HG03066 (cell line): ENCODE measurements around the gene OGN.
"Not testable (repeated sequence)": the region's sequence is repeated elsewhere in the genome, so short reads cannot be mapped to it uniquely, and the experiment has no call there.

Experiments used
- ATAC-seq: cut with Tn5 transposase; IDR thresholded peaks from one replicate; pipeline ENCODE4 v1.9.1; 2021; ENCODE audit warnings: low read depth; ENCODE audit not compliant: unreplicated experiment

Gene OGN, protein sequence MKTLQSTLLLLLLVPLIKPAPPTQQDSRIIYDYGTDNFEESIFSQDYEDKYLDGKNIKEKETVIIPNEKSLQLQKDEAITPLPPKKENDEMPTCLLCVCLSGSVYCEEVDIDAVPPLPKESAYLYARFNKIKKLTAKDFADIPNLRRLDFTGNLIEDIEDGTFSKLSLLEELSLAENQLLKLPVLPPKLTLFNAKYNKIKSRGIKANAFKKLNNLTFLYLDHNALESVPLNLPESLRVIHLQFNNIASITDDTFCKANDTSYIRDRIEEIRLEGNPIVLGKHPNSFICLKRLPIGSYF

DNA sequence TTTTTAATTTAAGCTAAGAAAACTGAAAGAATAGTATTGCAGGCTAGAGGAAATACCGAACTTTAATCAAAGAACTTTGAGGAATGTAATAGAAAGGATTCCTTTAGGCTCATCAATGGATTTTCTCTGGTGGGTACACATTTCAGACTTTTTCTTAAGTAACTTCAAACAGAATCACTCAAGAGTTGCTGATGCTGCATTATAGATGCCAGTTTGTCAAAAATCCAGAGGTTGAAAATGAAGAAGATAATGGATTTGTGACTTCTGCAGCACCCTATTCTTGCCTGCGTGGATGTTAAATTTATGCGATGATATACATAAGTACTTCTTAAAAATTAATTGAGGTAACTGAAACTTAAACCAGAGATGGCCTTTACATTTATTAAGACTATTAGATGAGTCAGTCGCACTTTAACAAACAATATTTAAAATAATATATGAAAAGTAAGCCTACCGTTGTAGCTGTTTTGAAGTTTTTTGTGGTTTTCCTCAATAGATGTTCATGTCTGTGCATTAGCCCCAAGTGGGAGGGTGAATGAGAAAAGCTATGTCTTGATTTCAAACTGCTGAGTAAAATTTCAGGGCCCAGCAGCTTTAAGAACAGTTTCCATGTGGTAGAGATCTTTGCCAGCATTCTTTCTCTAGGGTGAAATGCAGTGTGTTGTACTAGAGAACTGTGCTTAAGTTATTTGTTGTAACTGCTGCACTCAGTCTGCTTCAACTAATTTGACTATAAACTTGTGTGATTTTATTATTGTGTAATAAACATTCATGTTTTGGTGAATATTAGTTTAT lies at the start of gene OGN:
OGN (minus strand) TSS at position 537 of the 795 bp plus-strand sequence. CDS start 1,171 bp downstream, outside the sequence.
- no peak for ATAC-seq

DNA sequence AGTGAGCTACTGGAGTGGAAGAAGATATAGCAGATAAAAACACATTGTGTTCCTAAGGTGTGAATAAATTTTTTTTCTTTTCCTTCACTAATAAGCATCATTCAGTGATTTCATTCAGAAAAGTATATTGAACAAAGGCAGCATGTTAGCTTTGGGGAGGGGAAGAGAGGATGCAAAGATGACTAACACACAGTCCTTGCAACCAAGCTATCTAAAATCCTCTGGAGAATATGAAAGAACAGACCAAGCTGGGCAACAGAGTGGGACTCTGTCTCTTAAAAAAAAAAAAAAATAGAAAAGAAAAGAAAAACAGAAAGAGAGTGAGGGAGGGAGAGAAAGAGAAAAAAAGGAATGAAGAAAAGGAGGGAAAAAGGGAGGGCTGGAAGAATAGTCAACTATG lies 42.2 kb upstream of the OGN start:
- no peak for ATAC-seq

DNA sequence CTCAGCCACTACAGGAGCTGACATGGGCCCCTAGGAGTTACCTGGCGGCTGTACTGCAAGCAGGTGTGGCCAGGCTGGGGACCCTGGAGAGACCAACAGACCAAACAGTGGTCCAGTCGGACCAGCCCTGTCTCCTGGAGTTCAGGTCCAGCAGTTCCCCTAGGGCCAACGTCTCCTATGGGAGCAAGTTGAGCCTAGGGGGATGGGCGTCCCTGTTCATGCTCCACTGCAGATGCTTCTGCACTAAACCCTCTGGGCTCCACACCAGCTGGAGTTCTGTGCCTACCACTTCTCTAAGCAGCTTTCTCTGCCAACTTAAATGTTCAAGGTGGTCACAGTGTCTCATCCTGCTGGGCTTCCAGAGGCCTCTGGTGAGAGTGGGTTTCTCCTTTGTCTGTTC lies 40.5 kb upstream of the OGN start:
- no peak for ATAC-seq

DNA sequence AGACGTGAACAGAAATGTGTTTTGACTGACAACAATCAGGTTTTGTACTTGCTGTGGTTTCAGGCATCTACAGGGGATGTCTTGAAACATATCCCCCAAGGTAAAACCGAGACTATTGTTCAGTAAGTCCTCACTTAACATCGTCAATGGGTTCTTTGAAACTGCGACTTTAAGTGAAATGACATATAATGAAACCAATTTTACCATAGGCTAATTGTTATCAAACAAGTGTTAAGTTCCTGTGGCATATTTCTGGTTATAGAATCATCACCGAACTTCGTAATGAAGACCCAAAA lies 36.3 kb upstream of the OGN start:
- no peak for ATAC-seq

DNA sequence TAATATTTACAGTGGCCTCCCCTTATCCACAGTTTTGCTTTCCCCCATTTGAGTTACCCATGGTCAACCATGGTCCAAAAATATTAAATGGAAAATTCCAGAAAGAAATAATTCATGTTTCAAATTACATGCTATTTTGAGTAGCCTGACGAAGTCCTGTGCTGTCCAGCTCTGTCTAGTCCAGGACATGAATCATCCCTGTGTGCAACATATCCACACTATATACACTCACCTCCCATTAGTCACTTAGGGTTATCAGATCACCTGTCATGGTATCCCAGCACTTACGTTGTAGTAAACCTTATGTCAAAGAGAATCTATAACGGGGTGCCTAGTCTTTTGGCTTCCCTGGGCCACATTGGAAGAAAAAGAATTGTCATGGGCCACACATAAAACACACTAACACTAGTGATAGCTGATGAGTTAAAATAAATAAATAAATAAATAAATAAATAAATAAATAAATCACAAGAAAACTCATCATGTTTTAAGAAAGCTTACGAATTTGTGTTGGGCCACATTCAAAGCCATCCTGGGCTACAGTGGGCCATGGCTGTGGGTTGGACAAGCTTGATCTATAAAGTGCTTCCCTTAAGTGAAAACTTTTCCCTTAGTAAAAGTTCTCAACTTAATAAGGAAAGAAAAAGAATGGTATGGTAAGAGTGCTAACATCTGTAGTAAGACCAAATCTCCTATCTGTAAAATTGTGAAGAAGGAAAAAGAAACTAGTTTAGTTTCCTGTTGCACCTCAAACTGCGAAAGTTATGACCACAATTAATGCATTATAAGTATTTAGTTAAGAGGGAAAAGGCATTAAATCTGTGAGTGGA lies 35.8 kb upstream of the OGN start:
- no peak for ATAC-seq

DNA sequence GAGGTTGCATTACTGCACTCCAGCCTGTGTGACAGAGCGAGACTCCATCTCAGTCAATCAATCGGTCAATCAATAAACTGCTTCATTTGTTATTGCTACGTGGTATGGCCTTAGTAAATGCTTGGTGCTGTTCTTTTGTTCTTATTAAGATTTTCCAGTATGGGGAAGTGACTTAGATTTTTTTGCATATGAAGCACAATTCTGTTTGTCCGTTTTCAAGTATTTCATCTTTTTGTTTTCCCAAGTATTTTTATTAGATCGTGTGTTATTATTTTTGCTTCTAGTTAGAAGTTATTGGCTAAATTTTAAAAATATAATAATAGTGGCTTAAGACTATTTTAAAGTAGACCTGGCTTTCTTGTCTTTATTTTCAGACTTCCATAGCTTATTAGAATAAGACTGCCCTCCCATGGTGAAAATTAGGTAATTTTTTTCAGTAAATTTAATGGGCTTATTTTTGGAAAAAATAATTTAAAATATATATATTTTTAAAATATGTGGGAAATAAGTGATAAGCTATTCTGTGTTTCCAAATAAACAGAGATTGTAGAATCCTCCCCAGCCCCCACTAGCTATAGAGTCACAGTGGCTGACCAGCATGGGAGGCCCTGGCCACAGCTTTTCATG lies 34.6 kb upstream of the OGN start:
- ATAC-seq, result no peak

DNA sequence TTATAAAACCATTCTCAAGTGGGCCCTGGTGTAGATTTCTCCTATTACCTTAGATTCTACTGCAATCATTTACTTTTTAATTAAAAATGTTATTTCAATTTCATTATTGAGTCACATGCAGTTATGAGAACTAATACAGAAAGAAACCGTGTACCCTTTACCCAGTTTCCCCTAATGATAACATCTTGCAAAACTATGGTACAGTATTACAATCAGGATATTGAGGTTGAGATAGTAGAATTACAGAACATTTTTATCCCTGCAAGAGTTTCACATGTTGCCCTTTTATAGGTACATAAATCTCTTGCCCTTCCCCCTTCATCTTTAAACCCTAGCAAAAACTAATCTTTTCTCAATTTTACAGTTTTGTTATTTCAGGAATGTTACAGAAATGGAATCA lies 30.9 kb upstream of the OGN start:
- ATAC-seq, result no peak

DNA sequence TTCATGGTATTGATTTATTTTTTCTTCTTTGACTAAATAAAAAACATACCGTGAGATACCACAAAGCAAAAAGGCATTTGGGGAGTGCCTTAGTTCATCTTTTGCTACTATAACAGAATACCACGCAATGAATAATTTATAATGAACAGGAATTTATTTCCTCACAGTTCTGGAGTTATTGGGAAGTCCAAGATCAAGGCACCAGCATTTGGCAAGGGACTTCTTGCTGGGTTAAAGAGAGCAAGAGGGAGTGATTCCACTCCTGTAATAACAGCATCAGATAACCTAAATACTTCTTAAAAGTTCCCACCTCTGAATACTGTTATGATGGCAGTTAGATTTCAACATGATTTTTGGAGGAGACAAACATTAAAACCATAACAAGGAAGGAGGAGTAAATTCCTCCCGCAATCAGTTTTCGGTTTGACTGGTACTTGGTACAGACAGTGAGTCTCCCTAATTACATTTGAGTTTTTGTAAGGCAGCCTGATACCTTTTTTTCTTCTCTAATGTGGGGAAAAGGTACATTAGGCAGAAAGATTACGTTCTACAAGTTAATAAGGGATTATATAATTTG lies 28.7 kb upstream of the OGN start:
- ATAC-seq, result no peak

DNA sequence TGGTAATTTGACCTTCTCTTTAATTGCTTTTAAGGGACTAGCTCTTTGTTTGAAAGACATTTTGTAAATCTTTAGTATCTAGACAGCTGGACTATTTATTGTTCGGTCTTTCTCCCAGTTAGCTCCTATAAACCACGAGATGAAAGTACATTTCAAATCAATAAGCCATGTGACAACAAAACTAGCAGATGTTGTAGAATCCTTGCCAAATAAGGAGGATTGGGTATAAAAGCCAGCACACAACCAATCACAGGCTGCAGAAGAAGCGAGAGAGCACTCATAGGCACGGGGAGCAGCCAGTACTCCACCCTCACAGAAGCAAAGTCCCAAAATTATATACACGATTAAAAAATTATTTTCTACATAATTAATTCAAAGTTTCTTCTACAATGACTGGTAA lies 28.0 kb upstream of the OGN start:
- no peak for ATAC-seq

DNA sequence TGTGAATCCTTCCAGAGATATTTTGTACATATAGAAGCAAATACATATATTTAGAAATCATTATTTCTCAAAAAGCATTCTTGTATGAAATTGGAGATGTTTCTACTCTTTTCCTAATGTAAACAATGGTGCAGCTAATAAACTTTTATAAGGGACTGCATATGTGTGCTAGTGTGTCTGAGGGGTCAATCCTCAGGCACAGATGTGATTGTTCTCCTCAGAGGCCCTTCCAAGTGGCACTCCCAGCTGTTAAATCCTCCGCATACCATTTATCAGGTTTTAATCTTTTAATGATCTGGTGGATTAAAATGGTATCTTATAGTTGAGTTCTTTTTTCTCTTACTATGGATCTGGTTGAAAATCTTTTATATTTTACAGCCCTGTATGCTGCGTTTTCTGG lies 25.5 kb upstream of the OGN start:
- ATAC-seq, result no peak

DNA sequence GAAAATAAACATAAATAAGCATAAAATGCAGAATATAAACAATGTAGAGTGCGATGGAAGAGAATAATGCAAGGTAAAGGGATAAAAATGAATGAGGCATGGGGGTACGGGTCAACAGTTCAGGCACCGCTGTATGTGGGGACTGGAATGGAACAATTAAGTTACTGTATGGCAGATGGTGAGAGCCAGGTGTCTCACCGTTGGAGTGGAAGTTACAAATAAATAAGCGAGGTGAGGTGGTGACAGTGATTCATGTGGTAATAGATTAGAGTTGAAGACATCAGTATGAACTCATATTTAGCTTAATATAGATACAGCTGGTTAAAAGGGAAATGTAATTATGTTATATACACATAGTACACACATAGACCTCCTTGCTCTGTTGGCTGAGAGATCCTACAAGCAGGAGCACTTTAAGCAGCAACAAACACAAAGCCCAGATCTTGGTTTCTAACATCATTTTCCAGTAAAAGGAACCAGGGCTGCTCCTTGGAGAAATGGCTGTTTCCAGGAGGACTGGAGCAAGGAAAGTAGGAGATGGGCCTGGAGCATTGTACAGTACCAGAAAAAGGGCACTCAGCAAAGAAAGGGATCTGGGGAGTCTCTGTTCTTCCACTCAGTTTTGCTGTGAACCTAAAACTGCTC lies 22.2 kb upstream of the OGN start:
- ATAC-seq, result no peak

DNA sequence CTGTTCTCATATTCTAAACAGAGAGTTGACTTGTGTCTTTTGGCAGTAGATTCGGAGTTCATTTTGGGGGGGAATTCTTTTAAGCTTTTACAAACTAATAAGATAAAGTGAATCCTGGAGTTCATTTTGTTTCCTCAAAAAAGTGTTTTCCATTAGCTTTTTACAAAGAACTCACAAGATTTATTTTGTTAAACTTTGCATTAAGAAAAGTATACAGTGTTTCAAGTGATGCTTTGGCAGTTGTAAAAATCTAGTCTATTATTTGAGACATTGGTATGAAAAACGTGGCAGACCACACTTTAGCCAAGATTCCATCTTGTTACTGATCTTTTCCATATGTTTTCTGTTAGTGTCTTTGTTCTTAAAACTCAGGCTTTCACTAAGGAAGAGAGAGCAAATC lies 21.1 kb upstream of the OGN start:
- ATAC-seq, result no peak

DNA sequence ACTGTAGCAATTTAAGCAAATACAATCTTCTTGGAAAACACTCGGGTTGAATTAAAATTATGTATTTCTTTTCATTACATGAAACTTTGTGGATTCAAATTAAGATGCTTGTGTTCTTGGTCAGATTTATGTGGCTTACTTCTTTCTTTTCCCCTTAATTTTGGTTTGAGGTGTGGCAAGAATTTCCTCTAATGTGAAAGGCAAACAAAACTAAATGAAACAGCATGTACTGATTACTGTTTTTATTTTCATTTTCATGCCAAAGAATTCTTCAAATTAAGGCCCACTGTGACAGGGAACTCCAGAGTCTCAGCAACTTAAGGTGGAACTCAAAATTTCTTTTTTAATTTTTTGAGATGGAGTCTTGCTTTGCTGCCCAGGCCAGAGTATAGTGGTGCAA lies 20.0 kb upstream of the OGN start, which contains the start of gene OMD:
OMD (minus strand) TSS at position 132 of the 400 bp plus-strand sequence. CDS start 6,913 bp downstream, outside the sequence.
- ATAC-seq, result no peak

DNA sequence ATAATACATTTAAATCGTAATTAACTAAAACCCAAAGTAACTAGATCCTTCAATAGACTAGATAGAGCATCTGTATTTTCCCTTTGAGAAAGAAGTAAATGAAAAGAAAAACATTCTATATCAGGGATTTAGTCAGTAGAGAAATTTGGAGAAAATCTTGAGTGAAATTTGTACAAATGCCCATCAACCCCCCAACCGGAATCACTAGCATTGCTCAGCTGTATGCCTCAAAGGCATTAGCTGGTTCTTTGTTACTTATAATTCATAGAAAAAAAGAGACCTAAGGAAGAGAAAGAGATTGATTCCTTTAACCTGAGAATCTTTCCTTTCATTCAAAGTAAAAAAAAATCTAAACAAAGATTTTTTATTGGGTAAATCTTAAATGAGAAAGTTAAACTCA lies 19.2 kb upstream of the OGN start:
- ATAC-seq, result no peak

DNA sequence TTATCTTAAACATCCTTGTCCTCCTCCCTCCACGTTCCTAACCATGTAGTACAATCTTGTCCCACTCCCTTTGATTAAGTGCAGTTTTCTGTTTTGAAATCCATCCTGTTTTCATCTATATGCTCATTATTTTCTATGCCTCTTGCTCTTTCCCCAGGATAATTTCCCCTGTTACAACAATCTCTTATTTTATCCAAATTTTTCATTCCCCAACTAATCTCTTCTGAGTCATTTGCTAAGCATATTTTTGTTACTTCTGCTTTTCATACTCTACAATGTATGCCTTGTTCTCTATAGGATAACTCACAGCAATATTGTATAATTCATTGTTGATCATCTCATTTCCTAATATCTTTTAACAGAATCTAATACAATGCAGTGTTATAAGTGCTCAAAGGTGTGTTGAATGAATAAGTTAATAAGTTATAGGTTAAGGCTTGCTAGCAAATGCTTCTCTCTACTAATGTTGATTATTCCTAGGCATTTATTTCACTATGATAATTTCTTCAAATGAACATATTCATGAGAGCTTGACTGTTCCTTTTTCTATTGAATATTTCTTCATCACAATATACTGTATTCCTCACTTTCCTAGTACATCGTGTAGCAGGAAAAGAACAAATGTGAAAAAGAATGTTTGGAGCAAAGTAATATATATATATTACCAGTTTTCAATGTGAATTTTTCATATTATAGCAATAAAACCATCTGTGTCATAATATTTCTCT lies 18.4 kb upstream of the OGN start:
- ATAC-seq, result no peak

DNA sequence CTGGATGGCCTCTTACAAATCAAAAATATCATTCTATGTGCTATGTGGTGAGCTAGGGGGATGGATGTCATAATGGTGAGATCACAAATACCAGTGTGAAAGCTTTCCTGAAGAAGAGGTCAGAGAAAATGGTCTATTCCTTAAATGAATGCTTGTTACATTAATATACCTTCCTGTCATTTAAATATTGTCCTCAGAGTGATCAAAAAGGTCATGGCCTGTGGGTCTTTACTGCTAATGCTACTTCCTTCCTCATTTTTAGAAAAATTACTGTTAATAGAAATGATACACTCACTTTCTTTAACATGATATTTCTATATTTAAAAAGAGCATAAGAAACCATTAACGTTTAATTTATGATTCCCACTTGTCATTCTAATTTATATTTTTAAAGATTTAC lies 10.2 kb upstream of the OGN start:
- no peak for ATAC-seq

DNA sequence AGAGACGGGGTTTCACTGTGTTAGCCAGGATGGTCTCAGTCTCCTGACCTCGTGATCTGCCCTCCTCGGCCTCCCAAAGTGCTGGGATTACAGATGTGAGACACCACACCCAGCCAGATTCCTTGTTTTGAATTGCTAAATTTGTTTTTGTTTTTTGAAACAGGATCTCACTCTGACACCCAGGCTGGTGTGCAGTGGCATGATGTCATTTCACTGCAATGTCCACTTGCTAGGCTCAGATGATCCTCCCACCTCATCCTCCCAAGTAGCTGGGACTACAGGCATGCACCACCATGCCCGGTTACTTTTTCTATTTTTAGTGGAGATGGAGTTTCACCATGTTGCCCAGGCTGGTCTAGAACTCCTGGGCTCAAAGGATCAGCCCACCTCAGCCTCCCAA lies 6.8 kb upstream of the OGN start:
- not testable (repeated sequence) for ATAC-seq

DNA sequence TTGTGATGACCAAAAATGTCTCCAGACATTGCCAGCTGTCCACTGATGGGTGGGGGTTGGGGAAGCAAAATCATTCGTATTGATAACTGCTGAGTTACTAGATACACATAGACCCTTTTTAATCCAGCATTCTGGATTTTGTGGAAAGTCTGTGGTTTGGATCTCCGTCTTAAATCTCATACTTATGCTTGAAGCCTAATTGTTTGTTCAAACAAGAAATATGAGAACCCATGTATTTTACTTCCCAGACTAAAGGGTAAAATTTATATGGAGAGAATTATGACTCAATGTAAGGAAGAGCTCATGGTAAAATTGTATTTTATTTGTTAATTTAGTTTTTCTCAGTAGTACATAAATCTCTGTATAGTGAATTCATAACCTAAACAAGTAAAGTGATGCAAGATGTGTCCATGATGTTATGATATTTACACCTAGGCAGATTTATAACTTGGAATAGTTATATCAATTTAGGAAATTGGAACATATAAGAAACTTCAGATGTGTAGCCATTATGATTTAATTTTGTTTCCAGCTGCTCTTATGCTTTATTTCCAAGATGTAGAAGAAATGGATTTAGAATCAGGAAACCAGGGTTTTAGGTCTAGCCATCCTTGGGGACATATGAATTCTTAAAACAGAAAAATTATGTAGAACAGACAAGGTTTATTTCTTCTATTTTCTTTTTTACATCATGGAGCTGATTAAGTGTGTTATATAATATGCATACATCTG lies 4.5 kb upstream of the OGN start:
- ATAC-seq, result no peak

DNA sequence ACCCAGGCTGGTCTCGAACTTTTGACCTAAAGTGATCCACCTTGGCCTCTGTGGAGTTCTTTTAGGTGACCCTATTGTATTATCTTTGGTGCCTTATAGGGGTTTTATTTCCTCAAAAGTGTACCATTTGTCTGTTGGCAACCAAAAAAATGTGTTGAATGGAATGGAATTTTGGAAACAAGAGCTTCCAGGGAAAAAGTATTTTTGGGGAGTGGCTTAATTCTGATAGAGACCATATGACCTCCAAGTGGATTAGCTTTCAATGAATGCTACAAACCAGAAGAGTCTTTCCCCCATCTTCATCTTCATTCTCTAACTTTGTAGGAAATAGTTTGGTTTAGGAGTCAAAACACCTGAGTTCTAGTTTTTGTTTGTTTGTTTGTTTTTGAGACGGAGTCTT lies 3.4 kb upstream of the OGN start:
- ATAC-seq, result no peak
